HL-60/S4 treated with phorbol 12-myristate 13-acetate at 8.2 ng/mL for 4 days and 3 days (cell line): ENCODE results near the gene CST9L.

ENCODE experiments used
- in situ Hi-C: fragments of 300-500 bp; cut with MboI; formaldehyde crosslinking; loops from 2 replicates; pipeline ENCODE4 v1.15.0; 2022; ENCODE audit warnings: low sequenced_read_pairs

Gene CST9L

GRCh38 chr20:23548408-23548807 is 19.9 kb downstream of the CST9L start:
- in situ Hi-C loops = no loop called here

DNA sequence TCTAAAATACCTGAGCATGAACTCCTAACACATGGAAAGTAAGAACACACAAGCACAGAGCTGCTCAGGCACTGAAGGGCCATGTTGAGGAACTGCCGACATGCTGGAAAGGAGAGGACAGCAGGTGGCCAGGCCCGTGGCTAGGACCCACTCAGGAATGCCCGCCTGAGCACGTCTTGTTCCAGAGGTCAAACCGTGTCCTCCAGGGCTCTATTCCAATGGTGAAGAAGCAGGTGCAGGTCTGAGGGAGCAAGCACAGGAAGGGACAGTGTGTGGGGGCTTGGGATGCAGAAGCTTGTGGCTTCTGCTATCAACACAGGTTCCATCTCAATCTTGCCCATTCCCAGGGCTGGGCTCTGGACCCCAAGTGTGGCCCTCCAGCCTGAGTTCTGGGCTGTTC is 20.7 kb downstream of the CST9L start:
- in situ Hi-C loops = no loop called here

DNA sequence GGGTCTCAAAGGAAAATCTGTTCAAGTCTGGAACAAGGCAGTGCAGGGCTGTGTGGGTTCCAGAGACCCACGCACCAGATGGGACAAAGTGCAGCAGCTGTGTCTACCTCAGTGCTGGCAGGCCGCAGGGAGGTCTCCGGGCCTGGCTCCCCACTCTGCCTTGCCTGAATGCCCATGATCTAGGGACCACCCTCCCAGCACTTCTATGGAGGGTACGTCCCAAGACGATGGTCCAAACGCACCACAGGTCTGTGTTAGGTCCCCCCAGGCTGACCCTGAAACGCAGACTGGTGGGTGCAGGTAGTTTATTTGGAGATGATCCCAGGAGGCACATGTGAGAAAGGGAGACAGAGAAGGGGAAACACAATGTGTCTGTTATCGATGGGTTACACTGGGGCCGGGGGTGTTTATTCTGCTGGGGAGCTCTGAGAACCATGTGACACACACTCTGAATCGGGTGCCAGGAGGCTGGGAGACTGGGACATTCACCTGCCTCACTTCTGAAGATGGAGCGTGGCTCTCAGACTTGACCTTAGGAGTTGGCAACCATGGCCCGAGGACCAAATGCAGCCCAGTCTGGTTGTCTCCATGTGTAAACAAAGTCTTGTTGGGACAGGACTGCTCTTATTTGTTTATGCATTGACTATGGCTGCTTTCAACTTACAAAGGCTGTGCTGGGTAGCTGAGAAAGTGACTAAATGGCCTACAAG is 21.7 kb downstream of the CST9L start:
- in situ Hi-C loops = no loop called here

- in situ Hi-C loops = no loop called here
These were observed 24.2 kb downstream of the CST9L start for GRCh38 chr20:23544133-23544532.

GRCh38 chr20:23542801-23543200 is 25.5 kb downstream of the CST9L start:
- in situ Hi-C loops = no loop called here

GRCh38 chr20:23541776-23542175 is 26.5 kb downstream of the CST9L start:
- in situ Hi-C loops = no loop called here

DNA sequence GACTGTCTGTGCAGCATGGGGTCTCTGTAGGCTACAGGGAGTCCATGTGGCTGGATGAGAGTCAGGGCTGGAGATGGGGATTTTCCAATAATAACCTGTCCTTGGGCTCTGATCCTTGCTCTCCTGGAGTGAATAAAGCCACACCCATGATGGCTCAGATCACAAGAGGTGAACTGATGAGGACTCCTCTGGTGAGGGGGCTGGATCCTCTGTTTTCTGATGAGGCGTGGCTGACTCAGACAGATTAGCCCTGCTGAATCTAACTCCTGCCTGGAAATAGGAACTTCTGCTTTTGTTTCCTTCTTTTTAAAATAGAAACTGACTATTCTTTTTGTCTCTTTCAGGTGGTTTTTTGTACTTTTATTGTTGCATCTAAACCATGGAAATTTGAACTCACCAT is 27.0 kb downstream of the CST9L start:
- in situ Hi-C loops = no loop called here

DNA sequence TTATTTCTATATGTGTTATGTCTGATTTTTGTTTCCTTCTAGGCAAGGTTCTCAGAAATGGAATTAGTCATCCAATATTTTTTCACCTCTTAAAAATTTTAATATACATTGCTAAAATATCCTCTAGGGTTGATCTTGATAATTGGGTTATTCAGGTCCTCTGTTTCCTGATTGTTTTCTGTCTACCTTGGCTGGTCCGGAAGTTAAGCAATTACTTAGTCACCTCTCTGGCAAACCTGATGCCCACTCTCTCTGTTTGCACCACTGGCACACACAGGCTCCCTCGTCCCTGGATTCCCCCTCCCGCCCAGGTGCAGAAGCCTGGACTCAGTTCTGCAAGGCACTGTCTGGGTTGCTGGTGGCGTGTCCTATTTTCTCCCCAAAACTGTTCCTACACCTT is 27.7 kb downstream of the CST9L start:
- in situ Hi-C loops = no loop called here

GRCh38 chr20:23537030-23537429 is 31.3 kb downstream of the CST9L start:
- in situ Hi-C loops = no loop called here

GRCh38 chr20:23536328-23536974 is 31.8 kb downstream of the CST9L start:
- in situ Hi-C loops = no loop called here

GRCh38 chr20:23534801-23535593 is 33.3 kb downstream of the CST9L start:
- in situ Hi-C loops = no loop called here

DNA sequence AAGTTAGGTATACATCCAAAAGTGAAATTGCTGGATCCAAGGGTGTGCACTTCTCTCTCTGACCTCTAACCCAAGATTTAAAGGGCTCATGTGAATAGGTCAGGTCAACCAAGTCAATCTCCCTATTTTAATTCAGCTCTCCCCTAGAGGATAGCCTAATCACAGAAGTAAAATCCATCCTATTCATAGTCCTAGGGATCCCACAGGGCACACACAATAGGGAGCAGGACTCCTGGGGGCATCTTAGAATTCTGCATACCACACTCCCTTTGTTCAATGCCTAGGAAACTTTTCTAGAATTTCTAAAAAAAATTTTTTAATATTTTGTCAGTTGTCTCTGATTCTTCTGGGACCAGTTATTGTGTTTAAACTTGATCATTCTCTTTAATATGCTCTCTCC is 35.1 kb downstream of the CST9L start:
- in situ Hi-C loops = no loop called here

GRCh38 chr20:23532533-23532932 is 35.8 kb downstream of the CST9L start:
- in situ Hi-C loops = no loop called here

- in situ Hi-C loops = no loop called here
These were observed 37.2 kb downstream of the CST9L start for GRCh38 chr20:23530937-23531567.

- in situ Hi-C loops = no loop called here
These were observed 39.3 kb downstream of the CST9L start for GRCh38 chr20:23528867-23529431.

- in situ Hi-C loops = no loop called here
These were observed 41.4 kb downstream of the CST9L start for GRCh38 chr20:23526850-23527249.

DNA sequence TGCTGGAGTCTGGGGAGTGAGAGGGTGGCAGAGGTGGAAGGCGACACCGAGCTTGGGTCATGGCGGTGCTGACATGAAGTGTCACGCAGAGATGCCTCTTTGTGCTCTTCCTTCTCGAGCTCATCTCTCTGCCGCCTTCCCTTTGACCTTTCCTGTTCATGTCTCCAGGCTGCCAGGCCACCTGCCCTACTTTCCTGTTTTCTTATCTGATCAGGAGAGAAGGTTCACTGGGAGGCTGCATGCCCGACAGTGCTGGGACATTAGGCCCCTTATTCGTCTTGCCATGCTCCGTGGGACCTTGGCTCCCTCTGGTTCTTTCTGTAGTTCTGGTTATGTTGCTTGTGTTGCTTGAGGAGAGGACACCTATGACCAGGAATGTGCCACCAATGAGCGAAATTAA is 44.1 kb downstream of the CST9L start:
- in situ Hi-C loops = no loop called here

- in situ Hi-C loops = no loop called here
These were observed 48.1 kb downstream of the CST9L start for GRCh38 chr20:23520185-23520584.

GRCh38 chr20:23519556-23519955 is 48.7 kb downstream of the CST9L start:
- in situ Hi-C loops = no loop called here

GRCh38 chr20:23517719-23518118 is 50.6 kb downstream of the CST9L start:
- in situ Hi-C loops = no loop called here

DNA sequence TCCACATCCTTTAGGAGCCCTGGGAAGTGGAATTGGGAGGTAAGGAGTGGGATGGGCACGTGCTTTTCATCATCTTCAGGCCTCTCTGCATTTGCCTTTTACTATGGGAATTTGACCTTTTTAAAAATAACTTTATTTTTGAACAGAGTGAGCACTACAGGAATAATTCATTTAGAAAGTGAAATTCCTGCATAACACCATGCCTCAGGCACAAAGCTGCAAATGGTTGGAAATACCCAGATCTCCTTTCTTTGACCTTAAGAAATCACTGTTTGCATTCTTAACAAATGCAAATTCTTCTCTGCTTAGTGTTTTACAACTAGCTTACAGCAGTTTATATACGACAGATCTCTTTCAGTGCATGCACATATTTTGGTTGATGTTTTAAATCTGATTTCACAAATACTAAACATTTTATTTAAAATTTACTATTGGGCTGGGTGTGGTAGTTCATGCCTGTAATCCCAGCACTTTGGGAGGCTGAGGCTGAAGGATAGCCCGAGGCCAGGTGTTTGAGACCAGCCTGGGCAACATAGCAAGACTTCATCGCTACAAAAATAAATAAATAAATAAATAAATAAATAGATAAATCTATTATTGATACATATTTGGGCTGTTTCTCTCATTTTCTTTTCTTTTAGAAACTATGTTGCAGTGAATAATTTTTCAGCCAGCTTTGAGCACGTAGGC is 52.9 kb downstream of the CST9L start:
- in situ Hi-C loops = no loop called here
